Measurements from ENCODE around the gene GNG11.

GNG11 gene

DNA sequence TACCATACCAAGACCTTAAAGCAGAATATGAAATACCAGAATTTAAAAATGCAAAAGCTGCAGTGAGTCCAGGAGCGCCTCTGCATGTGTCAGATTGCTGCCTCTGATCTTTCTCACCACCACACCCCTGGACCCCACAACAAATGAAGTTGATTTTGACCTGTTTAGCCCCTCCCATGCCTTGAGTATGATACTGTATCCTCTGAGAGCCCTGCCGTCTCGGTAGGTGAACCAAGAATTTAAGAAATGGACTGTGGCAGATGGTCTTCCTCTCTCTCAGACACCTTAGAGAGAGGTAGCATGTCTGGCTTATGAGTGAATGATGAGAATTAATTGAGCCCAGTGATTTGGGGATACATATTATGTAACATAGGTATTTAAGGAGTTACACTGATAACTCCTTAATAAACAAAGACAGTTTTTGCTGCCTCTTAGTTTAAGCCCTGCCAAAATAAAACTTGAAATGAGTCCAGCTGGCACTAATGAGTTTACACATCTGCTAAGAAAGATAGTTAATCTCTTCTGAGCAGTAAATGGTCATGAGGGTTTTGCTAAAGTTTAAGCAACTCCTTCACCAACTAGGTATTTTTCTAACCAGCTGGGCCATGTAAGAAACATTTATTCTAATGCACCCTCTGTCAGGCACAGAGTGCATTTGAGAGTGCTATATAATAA lies 26.4 kb upstream of the GNG11 start:
- H3K23ac ChIP-seq (ENCODE audit: low read depth, low read length, poor library complexity) = no peak overlapping the region
- H2BK120ac ChIP-seq (ENCODE audit: low read depth, low read length) = no peak overlapping the region
- no peak for DNase-seq (ENCODE audit: low spot score)
- H3K9me3 ChIP-seq (replicated peaks in 1 of 2; ENCODE audit: control insufficient read depth in 2 of 2, insufficient read depth in 1 of 2, low read depth in 1 of 2, low read length in 2 of 2) = no peaks in the 10 kb centered on the region
- H4K91ac ChIP-seq (ENCODE audit: low read depth, low read length, poor library complexity) = no peak overlapping the region
- no peak overlapping the region for H2BK15ac ChIP-seq (ENCODE audit: low read length)
- peaks cover 0 to 6% (median 0%) of the 10 kb centered on the region in 3 experiments for H3K27me3 ChIP-seq (ENCODE audit: control insufficient read depth in 3 of 3, insufficient read depth in 3 of 3, low read depth in 1 of 3, low read length in 3 of 3)
- H3K14ac ChIP-seq (ENCODE audit: low read length) = no peak overlapping the region
- H3K4me3 ChIP-seq (ENCODE audit: low read length in 2 of 2) = no peak overlapping the region
- H3K9ac ChIP-seq (ENCODE audit: low read depth, low read length, poor library complexity) = no peak overlapping the region
- WGBS, 2 donors (ENCODE audit: extremely low coverage in 2 of 2, insufficient read length in 2 of 2, insufficient replicate concordance in 1 of 2) = no CpG with 5 or more reads among the region's 3 CpGs
- no peak overlapping the region for H2BK12ac ChIP-seq (ENCODE audit: low read length)
- no peak overlapping the region for H3K4ac ChIP-seq (ENCODE audit: low read length)
- H2AFZ ChIP-seq (ENCODE audit: low read length) = no peak overlapping the region
- no peaks in the 10 kb centered on the region for H3K4me1 ChIP-seq (ENCODE audit: control insufficient read depth in 2 of 2, insufficient read depth in 1 of 2, low read depth in 1 of 2, low read length in 2 of 2)
- H3K4me2 ChIP-seq (ENCODE audit: insufficient read depth, low read length, poor library complexity, severe bottlenecking) = no peak overlapping the region
- no peak overlapping the region for H3K27ac ChIP-seq (replicated peaks; ENCODE audit: low read length)
- H3K18ac ChIP-seq (ENCODE audit: low read length) = no peak overlapping the region
- H4K8ac ChIP-seq (ENCODE audit: low read depth, low read length) = no peak overlapping the region
- no peak overlapping the region for H2AK5ac ChIP-seq (ENCODE audit: low read depth, low read length)
- H3K36me3 ChIP-seq (replicated peaks in 1 of 2; ENCODE audit: control insufficient read depth in 2 of 2, insufficient read depth in 2 of 2, low read length in 2 of 2) = no peaks in the 10 kb centered on the region
- H2BK5ac ChIP-seq (ENCODE audit: low read length) = no peak overlapping the region
- no peaks in the 10 kb centered on the region for H3K79me1 ChIP-seq (ENCODE audit: low read depth, low read length)

DNA sequence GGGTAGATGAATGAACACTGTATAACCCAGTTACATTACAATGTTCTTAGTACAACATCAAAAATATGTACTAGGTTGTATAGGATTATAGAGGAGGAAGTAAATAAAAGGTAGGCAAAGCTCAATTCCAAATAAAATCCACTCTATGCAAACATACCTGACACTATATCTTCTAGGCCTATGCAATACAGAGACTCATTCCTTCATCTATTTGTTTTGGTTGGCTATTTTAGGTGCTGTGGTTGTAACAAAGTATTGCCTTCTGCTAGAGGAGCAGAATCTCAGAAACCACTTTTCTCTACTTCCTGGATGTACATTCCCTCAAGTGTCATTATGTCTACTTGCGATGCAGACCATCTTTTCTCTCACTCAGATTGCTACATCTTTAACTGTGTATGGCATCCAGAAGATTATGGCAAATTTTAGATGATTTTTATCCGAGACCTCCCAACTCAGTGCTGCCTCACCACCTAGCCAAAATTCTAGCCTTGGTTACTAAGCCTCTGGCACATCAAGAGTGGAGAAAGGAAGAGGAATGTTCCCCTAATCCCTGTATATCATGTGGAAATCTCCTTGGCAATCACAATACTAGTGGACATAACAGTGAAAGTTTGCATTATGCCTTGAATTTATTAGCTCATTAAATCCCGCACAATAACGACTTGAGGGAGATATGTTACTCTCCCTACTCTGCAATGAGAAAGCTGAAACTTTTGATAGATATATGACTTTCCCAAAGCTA lies 25.5 kb upstream of the GNG11 start:
- Histone ChIP-seq H2BK120ac (ENCODE audit: low read depth, low read length) (no peak overlapping the region), H3K27ac (replicated peaks; ENCODE audit: low read length) (no peak overlapping the region), H2AFZ (ENCODE audit: low read length) (no peak overlapping the region), H3K4me2 (ENCODE audit: insufficient read depth, low read length, poor library complexity, severe bottlenecking) (no peak overlapping the region), H4K8ac (ENCODE audit: low read depth, low read length) (no peak overlapping the region), H3K79me1 (ENCODE audit: low read depth, low read length) (no peaks in the 10 kb centered on the region), H4K91ac (ENCODE audit: low read depth, low read length, poor library complexity) (no peak overlapping the region), H3K9ac (ENCODE audit: low read depth, low read length, poor library complexity) (no peak overlapping the region), H2BK5ac (ENCODE audit: low read length) (no peak overlapping the region), H3K4me3 (ENCODE audit: low read length in 2 of 2) (no peak overlapping the region), H2BK15ac (ENCODE audit: low read length) (no peak overlapping the region), H3K27me3 (ENCODE audit: control insufficient read depth in 3 of 3, insufficient read depth in 3 of 3, low read depth in 1 of 3, low read length in 3 of 3) (no peaks in the 10 kb centered on the region), H3K36me3 (replicated peaks in 1 of 2; ENCODE audit: control insufficient read depth in 2 of 2, insufficient read depth in 2 of 2, low read length in 2 of 2) (no peaks in the 10 kb centered on the region), H3K14ac (ENCODE audit: low read length) (no peak overlapping the region), H2AK5ac (ENCODE audit: low read depth, low read length) (no peak overlapping the region), H3K18ac (ENCODE audit: low read length) (no peak overlapping the region), H3K9me3 (replicated peaks in 1 of 2; ENCODE audit: control insufficient read depth in 2 of 2, insufficient read depth in 1 of 2, low read depth in 1 of 2, low read length in 2 of 2) (no peaks in the 10 kb centered on the region), H3K23ac (ENCODE audit: low read depth, low read length, poor library complexity) (no peak overlapping the region), H2BK12ac (ENCODE audit: low read length) (no peak overlapping the region), H3K4me1 (ENCODE audit: control insufficient read depth in 2 of 2, insufficient read depth in 1 of 2, low read depth in 1 of 2, low read length in 2 of 2) (no peaks in the 10 kb centered on the region), H3K4ac (ENCODE audit: low read length) (no peak overlapping the region)
- DNase-seq (ENCODE audit: low spot score) = no peak
- no CpG with 5 or more reads among the region's 4 CpGs for WGBS, 2 donors (ENCODE audit: extremely low coverage in 2 of 2, insufficient read length in 2 of 2, insufficient replicate concordance in 1 of 2)

DNA sequence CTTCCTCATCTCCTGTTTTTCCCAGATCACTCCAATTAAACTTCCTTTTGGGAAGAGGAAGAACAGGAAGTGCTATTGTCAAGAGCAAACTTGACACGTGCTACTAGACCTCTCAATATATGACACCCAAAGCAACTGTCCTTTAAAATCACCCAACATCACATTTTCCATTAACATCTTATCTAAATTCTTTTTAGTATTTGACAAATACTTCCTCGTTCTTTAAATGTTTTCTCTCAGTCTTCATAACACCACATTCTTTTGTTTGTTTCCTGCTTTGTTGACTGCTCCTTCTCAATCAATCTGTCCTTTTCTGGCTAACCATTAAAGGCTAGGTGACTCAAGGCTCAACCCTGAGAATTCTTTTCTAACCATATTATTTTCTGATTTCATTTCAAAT lies 23.9 kb upstream of the GNG11 start:
- no peak overlapping the region for H3K4me2 ChIP-seq (ENCODE audit: insufficient read depth, low read length, poor library complexity, severe bottlenecking)
- H3K4me1 ChIP-seq (ENCODE audit: control insufficient read depth in 2 of 2, insufficient read depth in 1 of 2, low read depth in 1 of 2, low read length in 2 of 2) = no peaks in the 10 kb centered on the region
- no peak overlapping the region for H3K4me3 ChIP-seq (ENCODE audit: low read length in 2 of 2)
- no peak overlapping the region for H3K27ac ChIP-seq (replicated peaks; ENCODE audit: low read length)
- H3K18ac ChIP-seq (ENCODE audit: low read length) = no peak overlapping the region
- no peaks in the 10 kb centered on the region for H3K79me1 ChIP-seq (ENCODE audit: low read depth, low read length)
- H2AFZ ChIP-seq (ENCODE audit: low read length) = no peak overlapping the region
- H3K23ac ChIP-seq (ENCODE audit: low read depth, low read length, poor library complexity) = no peak overlapping the region
- no peak overlapping the region for H2BK12ac ChIP-seq (ENCODE audit: low read length)
- no peak overlapping the region for H2BK120ac ChIP-seq (ENCODE audit: low read depth, low read length)
- H3K9me3 ChIP-seq (replicated peaks in 1 of 2; ENCODE audit: control insufficient read depth in 2 of 2, insufficient read depth in 1 of 2, low read depth in 1 of 2, low read length in 2 of 2) = no peaks in the 10 kb centered on the region
- H4K91ac ChIP-seq (ENCODE audit: low read depth, low read length, poor library complexity) = no peak overlapping the region
- 100% methylated on average over 1 of the region's 2 CpGs; no CpG with 5 or more reads in 1 of the 2 donors for WGBS, 2 donors (ENCODE audit: extremely low coverage in 2 of 2, insufficient read length in 2 of 2, insufficient replicate concordance in 1 of 2)
- no peak overlapping the region for H2AK5ac ChIP-seq (ENCODE audit: low read depth, low read length)
- no peak overlapping the region for H3K4ac ChIP-seq (ENCODE audit: low read length)
- no peak overlapping the region for H2BK15ac ChIP-seq (ENCODE audit: low read length)
- no peak for DNase-seq (ENCODE audit: low spot score)
- no peaks in the 10 kb centered on the region for H3K36me3 ChIP-seq (replicated peaks in 1 of 2; ENCODE audit: control insufficient read depth in 2 of 2, insufficient read depth in 2 of 2, low read length in 2 of 2)
- H3K9ac ChIP-seq (ENCODE audit: low read depth, low read length, poor library complexity) = no peak overlapping the region
- no peak overlapping the region for H4K8ac ChIP-seq (ENCODE audit: low read depth, low read length)
- no peak overlapping the region for H3K14ac ChIP-seq (ENCODE audit: low read length)
- no peaks in the 10 kb centered on the region for H3K27me3 ChIP-seq (ENCODE audit: control insufficient read depth in 3 of 3, insufficient read depth in 3 of 3, low read depth in 1 of 3, low read length in 3 of 3)
- no peak overlapping the region for H2BK5ac ChIP-seq (ENCODE audit: low read length)

DNA sequence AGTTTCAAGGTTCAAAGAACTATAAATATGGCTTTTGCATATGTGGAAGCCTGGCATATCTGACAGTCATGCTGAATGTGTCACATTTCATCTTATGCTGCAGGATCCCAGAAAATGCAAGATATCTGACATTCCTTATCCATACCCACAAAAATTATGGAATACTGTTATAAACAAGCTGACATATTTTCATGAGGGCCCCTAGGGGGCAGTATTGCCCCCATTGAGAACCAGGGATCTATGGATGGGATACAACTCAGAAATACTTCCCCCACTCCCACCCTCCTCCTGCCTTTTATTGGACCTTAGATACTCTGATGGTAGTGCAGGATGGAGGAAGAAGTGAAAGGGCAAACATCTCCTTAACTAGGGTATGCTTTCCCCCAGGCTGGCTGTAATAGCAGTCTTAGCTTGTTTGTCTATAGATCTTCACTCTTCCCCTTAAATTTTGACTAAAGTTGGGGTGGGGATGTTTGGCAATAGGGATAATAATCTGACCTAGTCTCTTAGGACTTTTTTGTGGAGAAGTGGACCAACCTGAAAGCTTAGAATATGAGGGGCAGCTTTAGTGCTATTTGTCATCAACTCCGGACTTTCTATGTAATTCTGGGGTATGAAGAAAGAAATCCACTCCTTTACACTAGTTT lies 18.6 kb upstream of the GNG11 start:
- Histone ChIP-seq H3K23ac (ENCODE audit: low read depth, low read length, poor library complexity) (no peak overlapping the region), H2BK15ac (ENCODE audit: low read length) (no peak overlapping the region)
- WGBS, 2 donors (ENCODE audit: extremely low coverage in 2 of 2, insufficient read length in 2 of 2, insufficient replicate concordance in 1 of 2) = no CpG with 5 or more reads among the region's 1 CpG

More for the DNA sequence above, 18.6 kb upstream of the GNG11 start:
- H3K4me2 ChIP-seq (ENCODE audit: insufficient read depth, low read length, poor library complexity, severe bottlenecking) = no peak overlapping the region
- no peak overlapping the region for H3K18ac ChIP-seq (ENCODE audit: low read length)
- H2AK5ac ChIP-seq (ENCODE audit: low read depth, low read length) = no peak overlapping the region
- no peaks in the 10 kb centered on the region for H3K27me3 ChIP-seq (ENCODE audit: control insufficient read depth in 3 of 3, insufficient read depth in 3 of 3, low read depth in 1 of 3, low read length in 3 of 3)
- H3K36me3 ChIP-seq (replicated peaks in 1 of 2; ENCODE audit: control insufficient read depth in 2 of 2, insufficient read depth in 2 of 2, low read length in 2 of 2) = no peaks in the 10 kb centered on the region
- DNase-seq (ENCODE audit: low spot score) = peak; percentile 48
- no peak overlapping the region for H2BK5ac ChIP-seq (ENCODE audit: low read length)
- H2AFZ ChIP-seq (ENCODE audit: low read length) = no peak overlapping the region
- no peaks in the 10 kb centered on the region for H3K4me1 ChIP-seq (ENCODE audit: control insufficient read depth in 2 of 2, insufficient read depth in 1 of 2, low read depth in 1 of 2, low read length in 2 of 2)
- no peak overlapping the region for H3K27ac ChIP-seq (replicated peaks; ENCODE audit: low read length)
- H3K9ac ChIP-seq (ENCODE audit: low read depth, low read length, poor library complexity) = no peak overlapping the region
- no peak overlapping the region for H3K4ac ChIP-seq (ENCODE audit: low read length)
- H4K91ac ChIP-seq (ENCODE audit: low read depth, low read length, poor library complexity) = no peak overlapping the region
- no peaks in the 10 kb centered on the region for H3K9me3 ChIP-seq (replicated peaks in 1 of 2; ENCODE audit: control insufficient read depth in 2 of 2, insufficient read depth in 1 of 2, low read depth in 1 of 2, low read length in 2 of 2)
- no peak overlapping the region for H4K8ac ChIP-seq (ENCODE audit: low read depth, low read length)
- no peak overlapping the region for H2BK12ac ChIP-seq (ENCODE audit: low read length)
- H3K4me3 ChIP-seq (ENCODE audit: low read length in 2 of 2) = no peak overlapping the region
- H3K14ac ChIP-seq (ENCODE audit: low read length) = no peak overlapping the region
- no peaks in the 10 kb centered on the region for H3K79me1 ChIP-seq (ENCODE audit: low read depth, low read length)
- H2BK120ac ChIP-seq (ENCODE audit: low read depth, low read length) = no peak overlapping the region
